Panc1 (cell line): Measurements from ENCODE around the gene SPO11. TPM values are rescaled to one million over a fixed set of nuclear protein-coding genes. Genes with fewer than 3 reads are reported as not detected.

Experiments used
- ATAC-seq: fragments of 200-7000 bp; cut with Tn5 transposase; 2 replicates; pipeline ENCODE4 v1.9.1; 2020; ENCODE audit warnings: mild to moderate bottlenecking, moderate library complexity
- BruUV-seq: library from RNA; stranded (reverse); fragments of 400-500 nt; replicated peaks from 2 replicates; lab custom pipeline; 2021; lab: Mats Ljungman, UMichigan
- CTCF ChIA-PET: fragments of 300-600 bp; sonication (Branson Sonifier 250); formaldehyde crosslinking; loops from one replicate; lab custom pipeline; 2022; ENCODE audit warnings: antibody characterized with exemption; lab: Charles Lee
- POLR2A ChIA-PET: fragments of 300-600 bp; sonication (Branson Sonifier 250); formaldehyde crosslinking; loops from one replicate; lab custom pipeline; 2022; ENCODE audit warnings: antibody characterized with exemption; lab: Charles Lee
- DNase-seq: peaks from one replicate; pipeline ENCODE4 v3.0.0-alpha.2; 2010; ENCODE audit warnings: low read depth, low spot score
- H3K27ac ChIP-seq: 2 replicates; pipeline ENCODE4 v1.5.1; 2011; ENCODE audit warnings: mild to moderate bottlenecking, low read length, inconsistent platforms
- H3K27me3 ChIP-seq: fragments of 200-500 bp; sonication (Bioruptor generic); 2 replicates; pipeline ENCODE4 v1.6.0; 2014; ENCODE audit warnings: low read length, inconsistent platforms; ENCODE audit not compliant: control insufficient read depth, insufficient read depth
- H3K36me3 ChIP-seq: fragments of 200-500 bp; sonication (Bioruptor generic); 2 replicates; pipeline ENCODE4 v1.5.1; 2014; ENCODE audit warnings: inconsistent platforms, mild to moderate bottlenecking, low read length, moderate library complexity; ENCODE audit not compliant: control insufficient read depth, insufficient read depth
- H3K4me1 ChIP-seq: 2 replicates; pipeline ENCODE4 v1.5.1; 2011; ENCODE audit warnings: inconsistent platforms, mild to moderate bottlenecking, low read length, moderate library complexity; ENCODE audit not compliant: control insufficient read depth, insufficient read depth
- H3K4me3 ChIP-seq, 2 experiments: 2 replicates each; pipeline ENCODE4 v1.5.1; 2011 to 2012; ENCODE audit warnings: low read depth in 2 of 2, low read length in 2 of 2, mild to moderate bottlenecking in 2 of 2, inconsistent platforms in 1 of 2, moderate library complexity in 1 of 2
- H3K9me3 ChIP-seq: fragments of 200-500 bp; sonication (Bioruptor generic); 2 replicates; pipeline ENCODE4 v1.5.1; 2014; ENCODE audit warnings: low read depth, mild to moderate bottlenecking, inconsistent platforms, low read length, moderate library complexity; ENCODE audit not compliant: control insufficient read depth, insufficient read depth
- CTCF ChIP-seq: fragments of 450-650 bp; IDR thresholded peaks from 2 replicates; pipeline ENCODE4 v1.5.1; 2017; ENCODE audit warnings: mild to moderate bottlenecking
- POLR2AphosphoS5 ChIP-seq: IDR thresholded peaks from 2 replicates; pipeline ENCODE4 v1.6.1; 2012; ENCODE audit warnings: mild to moderate bottlenecking, low read depth, low read length, moderate library complexity
- REST ChIP-seq, 2 experiments: IDR thresholded peaks; 2 replicates each; pipeline ENCODE4 v1.6.1; 2011 to 2012; ENCODE audit warnings: low read depth in 2 of 2, control low read depth in 1 of 2, low read length in 1 of 2, mild to moderate bottlenecking in 1 of 2, moderate library complexity in 1 of 2; ENCODE audit not compliant: insufficient read depth in 1 of 2
- SIN3A ChIP-seq: IDR thresholded peaks from 2 replicates; pipeline ENCODE4 v1.6.1; 2012; ENCODE audit warnings: low read depth, mild to moderate bottlenecking, low read length, moderate library complexity, borderline replicate concordance; ENCODE audit not compliant: insufficient read depth
- TCF7L2 ChIP-seq: IDR thresholded peaks from 2 replicates; pipeline ENCODE4 v1.6.1; 2011; ENCODE audit warnings: mild to moderate bottlenecking, low read depth, low read length, inconsistent platforms
- in situ Hi-C: cut with HindIII; loops from 2 replicates; pipeline ENCODE4 v1.10.0; 2016; ENCODE audit warnings: low sequenced_read_pairs, low pct_unique_long_range_greater_than_20kb
- intact Hi-C: fragments of 100-400 bp; cut with micrococcal nuclease; formaldehyde crosslinking; loops from one replicate; pipeline ENCODE4 v1.10.0; 2022; ENCODE audit not compliant: unreplicated experiment
- total RNA-seq: library from RNA; stranded (reverse); gene quantifications from one replicate; pipeline ENCODE4 v1.2.1, GENCODE V29; 2021; ENCODE audit not compliant: unreplicated experiment

SPO11 gene
- total RNA-seq, 1 experiment from 2014 or later: not detected

- no peak for ATAC-seq
- ChIA-PET POLR2A (no interaction called here), CTCF (no interaction called here)
- no TSS peak for BruUV-seq
- no peak for TF ChIP-seq TCF7L2
- TF ChIP-seq CTCF: no peak
- TF ChIP-seq POLR2AphosphoS5: no peak
- TF ChIP-seq REST (IDR thresholded peaks at IDR 0.05; ENCODE audit: insufficient read depth in 1 of 2, low read depth in 2 of 2, low read length in 1 of 2): no peak
- no peak for TF ChIP-seq SIN3A
- Histone ChIP-seq H3K27me3 (peaks cover 16% of the 10 kb centered on the region), H3K4me3 (no peak overlapping the region), H3K27ac (no peak overlapping the region), H3K9me3 (no peaks in the 10 kb centered on the region), H3K36me3 (no peaks in the 10 kb centered on the region), H3K4me1 (no peaks in the 10 kb centered on the region)
- in situ Hi-C loops: no loop called here
- DNase-seq: no peak
- intact Hi-C loops: no loop called here
Observed at GRCh38 chr20:57313230-57313629, 16.4 kb upstream of the SPO11 start.

- no peak overlapping the region for H3K27ac ChIP-seq
- intact Hi-C loops (no loop called here), in situ Hi-C loops (no loop called here)
- no TSS peak for BruUV-seq
- no peak overlapping the region for H3K4me3 ChIP-seq
- DNase-seq: no peak
- POLR2A ChIA-PET: no interaction called here
- H3K4me1 ChIP-seq: no peaks in the 10 kb centered on the region
- H3K9me3 ChIP-seq: no peaks in the 10 kb centered on the region
- no peak for ATAC-seq
- TF ChIP-seq CTCF: no peak
- TF ChIP-seq POLR2AphosphoS5: no peak
- no peak for TF ChIP-seq SIN3A
- no peak for TF ChIP-seq REST (IDR thresholded peaks at IDR 0.05; ENCODE audit: insufficient read depth in 1 of 2, low read depth in 2 of 2, low read length in 1 of 2)
- no peak for TF ChIP-seq TCF7L2
- CTCF ChIA-PET: no interaction called here
- no peaks in the 10 kb centered on the region for H3K36me3 ChIP-seq
- H3K27me3 ChIP-seq: peaks cover 16% of the 10 kb centered on the region
Observed at GRCh38 chr20:57313951-57314350, 15.7 kb upstream of the SPO11 start.
